GM18526 (cell line): Measurements from ENCODE around the gene COL18A1.

ENCODE experiments used
- POLR2A ChIP-seq: IDR thresholded peaks from 3 replicates; pipeline ENCODE4 v1.6.1; 2011; ENCODE audit not compliant: insufficient read length; ENCODE audit errors: extremely low read depth

The COL18A1 gene

GRCh38 chr21:45494851-45495680, 90.1 kb downstream of the COL18A1 start:
- TF ChIP-seq POLR2A, result no peak

DNA sequence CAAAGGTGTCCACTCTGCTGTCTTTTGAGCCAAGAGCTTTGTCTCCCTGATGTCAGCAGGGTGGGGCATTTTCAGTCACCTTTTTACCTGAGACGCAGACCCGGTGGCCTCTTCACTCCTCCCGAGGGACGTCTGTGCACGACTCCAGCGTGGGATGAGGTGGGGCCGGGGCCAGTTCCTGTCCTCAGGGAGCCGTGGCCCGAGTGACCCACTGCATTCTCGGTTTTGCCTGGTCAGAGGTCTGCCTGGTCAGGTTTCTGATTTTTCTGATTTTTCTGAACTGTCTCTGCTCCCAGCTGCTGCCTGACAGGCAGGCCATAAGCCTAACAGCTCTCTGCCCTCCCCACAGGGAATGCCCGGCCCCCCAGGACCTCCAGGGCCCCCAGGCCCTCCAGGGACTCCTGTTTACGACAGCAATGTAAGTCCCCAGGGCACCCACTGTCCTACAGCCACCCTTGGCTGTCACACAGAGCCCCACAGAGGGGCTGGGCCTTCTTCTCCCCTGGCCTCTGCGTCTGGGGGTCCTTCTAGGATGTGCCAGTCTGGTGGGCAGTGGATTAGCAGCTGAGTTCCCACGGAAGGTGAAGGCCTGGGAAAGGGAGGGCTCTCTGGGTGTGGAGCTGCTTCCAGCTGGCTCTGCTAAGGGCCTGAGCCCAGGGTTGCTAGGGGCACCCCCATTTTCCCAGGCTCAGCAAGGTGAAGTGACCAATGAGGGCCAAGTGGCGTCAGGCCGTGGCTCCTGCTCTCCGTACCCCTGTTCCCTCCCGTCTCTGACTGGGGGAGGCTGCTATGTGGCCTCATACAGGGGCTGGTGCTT, 91.4 kb downstream of the COL18A1 start:
- no peak for TF ChIP-seq POLR2A

- TF ChIP-seq POLR2A, result no peak
Observed at GRCh38 chr21:45496968-45497845, 92.2 kb downstream of the COL18A1 start.

- TF ChIP-seq POLR2A, result no peak
Observed at GRCh38 chr21:45497846-45498645, 93.1 kb downstream of the COL18A1 start.

DNA sequence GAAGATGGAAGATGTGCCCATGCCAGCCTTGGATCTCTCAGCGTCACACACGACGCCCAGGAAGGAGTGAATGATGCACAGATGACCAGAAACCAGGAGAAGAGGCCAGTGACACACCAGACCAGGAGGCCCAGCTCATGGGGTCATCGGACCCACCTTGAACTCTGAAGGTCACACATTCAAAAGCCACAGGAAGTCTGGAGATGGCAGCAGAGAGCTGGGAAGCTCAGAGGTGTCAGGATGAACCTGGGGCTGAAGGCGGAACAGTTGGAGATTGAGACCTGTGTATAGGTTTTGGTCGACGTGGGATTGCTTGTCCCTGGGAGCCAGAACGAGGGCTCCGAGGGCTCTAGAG, 93.7 kb downstream of the COL18A1 start:
- no peak for TF ChIP-seq POLR2A

- no peak for TF ChIP-seq POLR2A
Observed at GRCh38 chr21:45499201-45499750, 94.3 kb downstream of the COL18A1 start.

DNA sequence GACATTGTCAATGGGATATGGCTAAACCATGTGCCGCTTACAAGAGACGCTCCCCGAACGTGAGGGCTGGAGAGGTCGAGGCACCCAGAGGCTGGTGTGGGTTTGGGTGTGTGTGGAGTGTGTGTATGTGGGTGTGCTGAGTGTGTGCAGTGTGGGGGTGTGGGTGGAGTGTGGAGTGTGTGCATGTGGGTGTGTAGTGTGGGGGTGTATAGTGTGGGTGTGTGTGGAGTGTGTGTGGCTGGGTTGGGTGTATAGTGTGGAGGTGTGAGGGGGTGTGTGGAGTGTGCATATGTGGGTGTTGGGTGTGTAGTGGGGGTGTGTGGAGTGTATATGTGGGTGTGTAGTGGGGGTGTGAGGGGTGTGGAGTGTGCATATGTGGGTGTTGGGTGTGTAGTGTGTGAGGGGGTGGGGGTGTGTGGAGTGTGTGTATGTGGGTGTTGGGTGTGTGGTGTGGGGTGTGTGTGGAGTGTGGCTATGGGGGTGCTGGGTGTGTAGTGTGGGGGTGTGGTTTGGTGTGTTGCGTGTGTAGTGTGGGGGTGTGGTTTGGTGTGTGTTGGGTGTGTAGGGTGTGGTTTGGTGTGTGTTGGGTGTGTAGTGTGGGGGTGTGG, 95.1 kb downstream of the COL18A1 start:
- no peak for TF ChIP-seq POLR2A

DNA sequence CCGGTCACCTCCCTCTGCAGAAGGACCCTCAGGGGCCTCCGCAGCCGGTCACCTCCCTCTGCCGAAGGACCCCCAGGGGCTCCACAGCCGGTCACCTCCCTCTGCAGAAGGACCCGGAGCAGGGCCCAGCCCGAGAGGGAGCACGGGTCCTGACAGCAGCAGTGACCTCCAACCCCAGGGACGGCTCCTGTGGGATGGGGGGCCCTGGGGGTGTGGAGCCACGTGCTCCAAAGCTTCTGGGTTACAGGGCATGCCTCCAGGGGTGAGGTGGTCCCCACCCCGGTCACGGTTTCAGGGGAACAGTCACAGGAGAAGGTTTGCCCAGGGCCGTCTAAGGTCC, 97.0 kb downstream of the COL18A1 start:
- TF ChIP-seq POLR2A, result no peak

DNA sequence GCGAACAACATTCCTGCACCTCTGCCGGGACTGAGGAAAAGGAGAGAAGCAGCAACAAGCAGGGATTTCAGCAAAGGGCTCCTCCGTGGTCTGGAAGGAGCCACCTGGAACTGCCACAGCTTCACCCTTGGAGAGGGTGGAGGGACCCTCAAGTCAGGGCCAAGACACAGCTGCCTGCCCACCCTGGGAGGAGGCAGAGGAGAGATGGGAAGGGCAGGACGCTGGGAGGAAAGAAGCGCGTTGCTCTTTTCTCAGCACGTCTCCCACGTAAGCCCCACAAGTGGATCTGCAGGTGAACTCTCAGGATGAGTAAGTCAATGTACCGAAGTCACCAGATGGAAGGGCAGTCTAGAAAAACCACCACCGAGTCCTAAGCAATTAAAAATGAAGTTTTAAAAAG, 97.6 kb downstream of the COL18A1 start:
- no peak for TF ChIP-seq POLR2A

DNA sequence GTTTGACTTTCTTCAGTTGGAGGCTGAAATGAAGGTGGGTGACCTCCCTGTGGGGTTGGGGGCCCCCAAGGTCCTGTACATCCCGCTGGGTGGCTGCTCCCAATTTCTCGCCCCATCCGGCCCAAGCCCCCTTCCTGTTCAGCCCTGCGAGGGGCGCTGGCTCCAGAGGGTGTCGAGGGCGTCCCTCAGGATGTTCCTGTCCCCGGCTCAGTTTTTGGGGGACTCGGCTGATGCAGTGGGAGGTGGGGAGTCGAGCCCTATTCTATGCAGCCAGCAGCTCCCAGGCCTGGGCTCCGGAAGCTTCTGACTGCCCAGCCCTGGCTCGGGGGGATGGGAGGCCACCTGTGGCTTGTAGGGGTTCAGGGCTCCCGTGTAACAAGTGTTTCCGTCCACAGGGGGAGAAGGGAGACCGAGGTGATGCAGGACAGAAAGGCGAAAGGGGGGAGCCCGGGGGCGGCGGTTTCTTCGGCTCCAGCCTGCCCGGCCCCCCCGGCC, 99.1 kb downstream of the COL18A1 start:
- TF ChIP-seq POLR2A, result no peak

- no peak for TF ChIP-seq POLR2A
Observed at GRCh38 chr21:45504516-45505415, 99.8 kb downstream of the COL18A1 start.

GRCh38 chr21:45505416-45506021, 100.6 kb downstream of the COL18A1 start:
- TF ChIP-seq POLR2A, result no peak
